Endothelial cell of hepatic sinusoid (primary cell): Measurements from ENCODE around the gene GFOD1.

ENCODE experiments used
- in situ Hi-C: cut with HindIII; loops from 2 replicates; pipeline ENCODE4 v1.10.0; 2017; ENCODE audit warnings: low sequenced_read_pairs

Gene GFOD1

DNA sequence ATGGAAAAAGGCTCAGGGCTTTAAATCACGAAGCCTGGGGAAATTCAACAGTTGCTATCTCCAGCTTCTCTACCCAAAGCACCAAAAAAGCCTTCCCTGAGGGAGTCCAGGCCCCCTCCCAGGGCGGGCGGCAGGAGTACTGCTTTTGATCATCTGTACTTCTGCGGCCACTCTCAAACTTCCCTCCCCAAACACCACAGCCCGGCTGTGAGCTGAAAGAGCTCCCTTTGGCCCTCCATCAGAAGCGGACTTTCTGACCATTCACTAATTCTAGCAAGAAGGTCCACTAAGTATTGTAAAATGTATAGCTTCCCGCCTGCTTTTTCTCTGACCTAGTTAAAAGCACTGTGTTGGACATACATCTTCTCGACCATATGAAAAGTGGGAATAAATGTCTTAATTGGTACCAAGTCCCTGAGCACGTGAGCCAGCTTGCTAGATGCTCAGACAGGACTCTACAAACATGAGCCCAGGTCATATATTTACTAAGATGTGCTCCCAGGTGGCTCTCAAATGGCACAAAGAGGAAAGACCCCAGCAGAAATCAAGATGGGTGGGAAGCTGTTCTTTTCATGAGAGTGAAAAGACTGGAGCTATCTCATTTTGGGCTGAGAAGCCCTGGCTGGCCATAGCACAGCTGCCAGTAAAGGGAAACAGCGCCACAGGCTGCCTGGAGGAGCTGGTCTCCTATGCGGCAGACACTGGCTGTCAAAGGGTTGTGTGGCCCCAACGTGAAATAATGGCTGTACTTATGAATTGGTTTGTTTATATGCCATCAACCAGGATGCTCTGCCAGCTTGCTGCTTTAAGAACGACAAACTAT, 58.6 kb downstream of the GFOD1 start:
- in situ Hi-C loops = no loop called here

DNA sequence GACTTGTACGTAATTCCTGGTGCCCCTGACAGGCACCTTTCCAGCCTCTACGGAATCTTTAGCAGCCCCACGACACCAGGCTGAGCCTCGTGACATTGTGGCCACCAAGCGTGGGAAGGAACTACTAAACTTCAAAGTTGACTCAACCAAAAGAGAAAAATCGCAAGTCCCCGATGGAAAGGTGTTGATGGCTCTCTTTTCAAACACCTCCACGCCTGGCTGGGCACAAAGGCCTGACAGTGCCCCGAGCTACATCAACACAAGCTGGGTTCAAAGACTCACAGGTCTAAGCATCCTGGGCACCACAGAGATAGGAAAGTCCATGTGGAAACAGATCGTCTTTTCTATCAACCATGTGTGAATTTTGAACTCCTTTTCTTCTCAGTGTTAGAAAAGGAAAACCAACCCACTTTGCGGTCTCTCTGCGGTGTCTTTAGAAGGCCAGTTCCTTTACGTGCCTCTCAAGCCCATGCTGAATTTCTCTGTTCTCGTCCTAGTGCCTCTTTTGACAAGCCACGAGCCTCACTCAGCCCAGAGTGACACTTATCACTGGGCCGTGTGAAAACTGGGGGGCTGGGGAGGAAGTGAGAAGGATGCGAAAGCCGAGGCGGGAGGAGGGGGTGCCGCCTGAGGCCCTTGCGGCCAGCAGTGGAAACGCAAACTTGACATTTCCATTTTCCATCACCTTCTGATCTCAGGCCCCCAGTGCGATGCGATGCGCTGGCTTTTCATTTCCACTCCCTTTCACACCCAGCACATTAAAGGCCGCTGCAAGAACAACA, 59.4 kb downstream of the GFOD1 start:
- in situ Hi-C loops = no loop called here

DNA sequence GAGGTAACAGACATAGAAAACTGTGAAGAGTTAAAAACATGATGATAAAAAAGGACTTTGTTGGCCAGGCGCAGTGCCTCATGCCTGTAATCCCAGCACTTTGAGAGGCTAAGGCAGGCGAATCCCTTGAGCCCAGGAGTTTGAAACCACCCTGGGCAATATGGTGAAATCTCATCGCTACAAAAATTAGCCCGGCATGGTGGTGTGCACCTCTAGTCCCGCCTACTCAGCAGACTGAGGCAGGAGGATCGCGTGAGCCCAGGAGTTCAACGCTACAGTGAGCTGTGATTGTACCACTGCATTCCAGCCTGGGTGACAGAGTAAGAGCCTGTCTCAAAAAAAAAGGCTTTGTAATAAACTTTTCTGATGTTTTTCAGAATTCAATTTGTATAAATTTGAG, 60.1 kb downstream of the GFOD1 start:
- in situ Hi-C loops = no loop called here

DNA sequence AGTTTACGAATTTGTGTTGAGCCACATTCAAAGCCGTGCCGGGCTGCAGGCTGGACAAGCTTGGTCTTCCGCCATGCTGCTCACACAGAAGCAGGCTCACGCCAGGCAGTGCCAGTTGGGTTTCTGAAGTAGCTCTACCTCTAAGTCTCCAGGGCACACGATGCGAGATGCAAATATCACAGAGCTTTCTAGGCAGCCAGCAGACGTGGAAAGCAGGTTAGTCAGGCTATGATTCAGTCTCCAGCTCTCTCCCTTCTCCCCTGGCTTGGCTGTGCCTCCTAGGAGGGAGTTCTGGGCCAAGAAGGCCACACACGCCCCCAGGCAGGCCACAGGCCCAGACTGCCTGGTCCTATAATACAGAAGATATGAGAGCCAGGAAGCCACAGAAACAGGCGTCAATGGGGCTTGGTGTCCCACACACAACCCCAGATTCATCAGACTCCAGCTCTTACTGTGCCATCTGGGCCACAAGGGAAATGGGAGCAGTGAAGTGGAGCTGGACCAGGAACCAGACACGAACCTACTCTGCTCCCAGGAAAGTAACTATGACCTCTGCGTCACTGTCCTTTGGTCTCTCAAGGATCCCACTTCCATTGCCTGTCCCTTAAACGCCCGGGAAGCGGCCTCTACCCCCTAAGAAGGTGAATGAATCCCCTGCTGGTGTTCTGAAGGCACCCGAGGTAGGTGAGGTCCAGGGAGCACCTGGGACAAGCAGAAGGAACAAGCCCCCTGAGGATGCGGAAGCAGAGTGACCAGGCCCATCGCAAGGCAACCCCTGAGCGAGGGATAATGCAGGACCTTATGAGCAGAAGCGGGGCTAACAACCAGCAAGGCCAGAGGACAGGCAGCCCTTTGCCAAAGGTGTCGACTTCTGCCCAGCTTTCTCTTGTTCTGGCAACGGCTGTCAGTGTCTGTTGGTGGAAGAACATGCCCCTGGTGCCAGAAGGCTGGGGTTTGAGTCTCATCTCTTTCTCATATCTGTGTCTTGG, 61.2 kb downstream of the GFOD1 start:
- in situ Hi-C loops = no loop called here

DNA sequence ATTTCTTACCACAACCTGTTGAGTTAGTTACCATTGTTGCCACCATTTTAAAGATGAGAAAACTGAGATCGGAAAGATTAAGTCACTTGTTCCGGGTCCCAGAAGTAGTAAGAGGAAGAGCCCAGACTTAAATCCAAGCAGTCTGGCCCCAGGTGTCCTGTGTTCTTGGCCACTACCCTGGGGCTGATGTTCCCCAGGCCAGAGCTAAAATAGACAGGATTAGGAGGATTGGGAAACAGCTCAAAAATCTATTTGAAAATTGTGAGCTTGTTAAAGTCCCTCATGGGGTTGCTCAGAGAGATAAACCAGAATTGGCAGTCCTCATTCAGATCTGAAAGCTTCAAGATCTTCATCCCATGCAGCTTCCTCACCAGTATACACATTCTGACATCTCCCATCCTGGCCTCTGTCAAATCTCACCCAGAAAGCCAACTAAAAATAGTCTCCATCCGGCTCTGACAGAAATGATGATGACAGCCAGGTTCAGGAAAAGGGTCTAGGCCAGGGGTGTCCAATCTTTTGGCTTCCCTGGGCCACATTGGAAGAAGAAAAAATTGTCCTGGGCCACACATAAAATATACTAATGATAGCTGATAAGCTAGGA, 62.0 kb downstream of the GFOD1 start:
- in situ Hi-C loops = no loop called here

DNA sequence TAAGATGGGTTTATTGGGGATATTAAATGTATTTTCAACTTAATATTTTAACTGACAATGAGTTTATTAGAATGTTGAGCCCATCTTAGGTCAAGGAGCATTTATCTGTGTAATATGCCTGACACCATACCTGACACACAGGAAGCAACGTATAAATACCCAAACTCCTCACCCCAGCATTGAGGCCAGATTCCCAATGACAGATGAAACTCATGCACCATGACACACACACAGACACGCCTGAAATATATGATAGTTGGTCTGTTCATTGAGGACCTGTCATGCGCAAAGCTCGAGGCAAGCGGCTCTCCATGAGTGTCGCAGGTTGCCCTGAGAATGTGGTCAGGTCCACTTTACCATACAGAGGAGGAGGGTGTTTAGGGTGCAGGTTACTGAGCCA, 64.1 kb downstream of the GFOD1 start:
- in situ Hi-C loops = no loop called here

DNA sequence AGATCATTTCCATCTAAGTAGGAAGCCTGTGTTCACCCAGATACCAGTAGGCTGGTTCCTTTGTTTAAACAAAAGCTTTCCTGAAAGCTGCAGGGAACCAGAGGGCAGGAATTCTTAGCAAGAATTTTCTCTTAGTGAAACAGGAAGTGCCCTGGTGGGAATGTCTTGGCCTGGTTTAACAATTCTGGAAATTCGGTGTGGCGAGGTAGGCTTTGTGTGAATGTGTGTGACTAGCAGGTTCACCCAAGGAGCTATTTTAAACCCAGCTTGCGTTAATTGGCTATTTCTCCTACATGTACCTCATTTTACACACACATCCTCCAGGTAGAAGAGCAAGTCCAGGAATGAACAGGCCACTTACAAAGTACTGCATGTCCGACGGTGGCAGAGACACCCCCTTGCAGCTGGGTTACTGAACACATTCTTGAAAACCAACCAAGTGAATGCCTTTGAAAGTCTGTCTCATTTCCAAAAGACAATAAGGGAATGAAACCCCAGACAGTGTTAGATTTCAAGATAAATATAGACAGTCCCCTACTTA, 64.6 kb downstream of the GFOD1 start:
- in situ Hi-C loops = no loop called here

DNA sequence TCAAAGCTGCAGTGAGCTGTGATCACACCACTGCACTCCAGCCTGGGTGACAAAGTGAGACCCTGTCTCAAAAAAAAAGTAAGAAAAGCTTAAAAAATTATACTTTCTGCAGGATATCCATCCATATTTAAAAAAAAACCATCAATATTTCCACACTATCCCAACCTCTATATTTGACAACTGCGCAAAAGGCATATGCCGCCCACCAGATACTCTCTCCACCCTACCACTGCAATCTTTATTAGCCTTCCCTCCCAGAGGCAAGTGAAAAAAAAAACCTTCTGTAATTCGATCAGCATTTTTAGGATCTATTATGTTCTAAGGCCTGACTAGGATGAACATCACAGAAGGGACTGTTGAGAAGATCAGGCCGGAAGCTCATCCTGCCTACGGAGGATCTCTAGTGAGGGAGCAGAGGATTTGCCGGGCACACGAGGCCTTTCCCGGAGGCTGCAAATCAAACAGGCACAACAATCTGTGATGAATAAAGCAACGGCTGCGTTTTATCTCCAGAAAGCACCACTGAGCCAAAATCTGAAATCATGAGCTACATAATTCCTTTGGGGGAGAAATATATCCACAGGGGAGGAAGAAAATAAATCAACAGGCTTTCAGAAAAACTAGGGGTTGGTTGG, 65.9 kb downstream of the GFOD1 start:
- in situ Hi-C loops = no loop called here

DNA sequence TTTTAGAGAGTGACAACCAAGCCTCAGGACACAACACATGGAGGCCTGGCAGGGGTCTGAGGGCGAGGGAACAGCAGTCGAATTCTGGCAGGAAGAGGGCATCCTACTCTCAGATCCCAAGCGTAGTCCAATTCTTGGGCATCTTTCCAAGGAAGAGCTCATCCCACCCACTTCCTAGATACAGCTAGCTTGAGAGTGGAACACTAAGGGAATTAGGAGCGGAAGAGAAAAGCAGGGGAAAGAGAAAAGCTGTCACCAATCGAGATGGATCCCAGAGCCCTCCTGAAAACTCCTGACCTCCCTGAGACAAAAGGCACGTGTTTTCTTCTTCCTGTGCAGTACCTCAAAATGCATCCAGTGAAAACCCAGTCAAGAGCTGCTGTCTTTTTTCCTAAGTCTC, 67.1 kb downstream of the GFOD1 start:
- in situ Hi-C loops = no loop called here

DNA sequence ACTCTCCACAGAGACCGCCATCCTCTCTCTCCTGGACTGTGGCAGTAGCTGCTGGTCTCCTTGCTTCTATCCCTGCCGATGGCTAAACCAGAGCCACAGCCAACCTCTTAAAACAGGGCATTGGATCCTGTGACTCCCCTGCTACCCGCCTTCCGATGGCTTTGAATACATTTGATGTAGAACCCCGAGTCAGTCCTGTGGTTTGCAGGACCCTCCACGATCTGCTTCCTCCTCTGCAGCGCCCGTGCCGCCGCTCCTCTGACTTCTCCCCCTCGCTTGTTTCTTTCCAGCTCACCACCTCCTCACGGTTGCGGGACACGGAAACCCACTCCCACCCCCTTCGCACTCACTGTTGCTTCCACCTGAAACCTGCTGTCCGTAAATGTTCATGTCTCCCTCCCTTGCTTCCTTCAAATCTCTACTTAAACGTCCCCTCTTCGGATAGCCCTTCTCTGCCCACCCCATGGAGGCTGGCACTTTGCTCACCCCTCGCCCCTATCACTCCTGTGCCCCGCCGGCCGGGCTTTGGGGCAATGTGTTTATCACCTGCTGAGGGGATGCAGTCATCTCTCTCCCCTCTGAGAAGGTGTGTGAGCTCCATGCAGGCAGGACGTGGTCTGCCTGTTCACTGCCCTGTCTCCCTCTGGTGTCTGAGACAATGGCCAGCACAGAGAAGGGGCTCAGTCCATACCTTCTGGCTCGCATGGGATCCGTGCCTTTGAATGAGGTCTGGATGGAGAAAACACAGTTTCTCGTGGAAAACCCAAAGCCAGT, 67.8 kb downstream of the GFOD1 start:
- in situ Hi-C loops = no loop called here

DNA sequence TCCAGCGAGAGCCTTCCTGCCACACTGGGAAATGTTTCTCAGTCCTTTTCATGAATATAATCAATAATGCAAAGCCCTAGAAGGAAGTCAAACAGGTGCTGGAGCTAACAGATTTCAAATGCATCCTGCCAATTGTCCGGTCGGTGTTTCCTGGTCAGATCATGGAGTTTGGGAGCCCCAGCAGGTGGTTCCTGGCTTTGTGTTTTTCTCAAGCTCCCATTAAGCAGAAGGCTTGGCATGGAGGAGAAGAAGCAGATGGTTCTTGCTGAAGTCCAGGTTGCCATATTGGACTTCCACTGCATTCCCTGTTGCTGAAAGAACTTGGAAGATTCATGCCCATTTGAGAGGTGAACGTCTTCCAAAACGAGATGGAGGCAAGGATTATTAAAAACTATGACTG, 68.6 kb downstream of the GFOD1 start:
- in situ Hi-C loops = no loop called here

DNA sequence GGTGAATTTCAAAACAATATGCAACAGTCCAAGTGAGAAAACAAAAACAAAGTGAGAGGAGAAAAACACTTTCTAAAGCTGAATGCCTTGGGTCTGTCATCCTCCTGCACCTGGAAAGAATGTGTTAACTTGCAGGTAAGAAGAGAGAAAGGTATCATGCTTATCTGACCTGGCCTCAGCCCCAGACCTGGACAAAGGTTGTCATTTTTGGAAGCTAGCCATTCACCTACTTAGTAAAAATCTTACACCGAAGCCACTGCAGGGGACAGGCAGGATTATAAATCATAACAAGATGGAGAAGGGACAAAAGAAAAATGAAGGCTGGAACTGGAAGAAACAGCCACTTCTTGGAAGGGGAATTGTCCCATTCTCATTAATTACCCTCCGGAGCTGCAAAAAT, 69.4 kb downstream of the GFOD1 start:
- in situ Hi-C loops = no loop called here

DNA sequence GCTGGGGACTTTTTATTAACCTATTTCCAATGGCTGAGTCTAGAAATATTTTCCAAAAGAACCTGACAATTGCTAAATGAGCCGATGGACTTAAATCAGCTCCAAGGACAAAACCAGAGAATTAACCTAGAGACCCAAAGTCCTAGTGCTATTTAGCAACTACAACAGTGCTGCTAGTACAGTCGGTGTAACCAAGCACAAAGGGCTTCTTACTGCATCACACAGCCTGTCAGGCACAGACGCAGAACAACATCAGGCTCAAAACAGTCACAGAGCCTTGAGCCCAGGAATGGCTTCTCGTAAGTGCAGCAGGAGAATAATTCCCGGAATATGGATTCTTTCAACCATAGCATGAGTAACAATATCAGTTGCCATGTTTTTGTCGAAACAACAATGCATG, 70.0 kb downstream of the GFOD1 start:
- in situ Hi-C loops = no loop called here

DNA sequence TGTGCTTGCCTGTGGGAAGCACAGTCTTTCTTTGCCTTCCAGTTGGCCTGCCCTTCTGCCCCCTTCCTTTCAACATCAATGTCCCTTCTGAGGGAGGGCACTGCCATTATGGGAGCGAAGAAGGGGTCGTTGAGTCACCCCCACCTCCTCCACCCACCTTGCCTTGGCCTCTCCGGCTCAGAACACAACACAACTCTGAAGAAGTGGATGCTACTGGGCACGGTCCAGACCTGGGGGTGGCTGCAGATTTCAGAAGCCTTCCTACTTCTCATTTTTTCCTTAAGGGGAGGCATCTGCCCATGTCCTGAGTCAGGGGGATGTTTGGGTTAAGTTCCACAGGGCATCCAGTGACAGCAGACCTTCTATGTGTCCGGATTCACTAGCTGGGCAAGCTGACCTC, 72.1 kb downstream of the GFOD1 start:
- in situ Hi-C loops = no loop called here

DNA sequence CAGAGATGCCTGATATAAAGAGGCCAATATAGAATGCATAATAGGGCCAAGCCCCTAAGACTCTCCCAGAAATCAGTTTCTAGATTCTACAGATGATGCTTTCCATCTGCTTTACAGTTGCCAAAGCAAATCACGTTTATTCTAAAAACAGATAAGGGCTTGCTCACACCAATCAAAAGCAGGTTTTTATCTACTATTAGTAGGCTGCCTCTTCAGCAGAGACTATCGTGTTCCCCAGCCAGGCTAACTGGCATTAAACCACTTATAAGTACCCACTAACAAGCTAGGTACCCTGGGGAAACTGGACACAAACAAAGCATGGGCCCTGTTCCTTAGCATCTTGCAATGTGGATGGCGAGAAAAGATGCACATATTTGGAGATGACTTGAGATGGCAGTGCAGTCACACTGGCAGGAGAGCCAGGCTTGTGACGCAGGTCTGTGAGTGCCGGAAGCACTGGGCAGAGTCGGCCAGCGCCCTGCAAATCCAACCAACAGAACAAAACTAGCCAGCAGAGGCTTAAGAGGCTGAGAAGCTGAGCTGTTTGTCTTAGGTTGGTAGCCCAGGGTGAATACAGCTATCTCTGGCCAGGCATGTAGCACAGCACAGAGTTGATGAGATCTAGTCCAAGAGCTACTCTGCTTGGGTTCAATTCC, 73.4 kb downstream of the GFOD1 start:
- in situ Hi-C loops = no loop called here

DNA sequence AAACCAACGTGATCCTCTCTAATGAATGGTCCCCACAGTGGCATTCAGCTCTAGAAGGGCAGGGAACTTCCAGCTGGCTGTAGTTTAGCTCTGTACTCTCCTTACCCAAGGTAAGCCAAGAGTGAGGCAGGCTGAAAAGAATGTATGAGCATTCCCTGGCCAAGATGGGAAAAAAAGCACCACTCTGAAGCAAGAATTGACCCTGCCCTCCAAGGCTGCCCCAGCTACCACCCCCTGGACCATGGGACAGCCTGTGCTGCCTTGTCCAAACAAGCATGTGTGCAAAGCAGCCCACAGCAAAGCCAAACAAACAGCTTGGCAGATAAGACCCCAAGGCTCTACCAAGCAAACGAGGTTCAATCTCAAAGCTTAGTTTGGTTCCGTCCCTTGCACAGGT, 73.9 kb downstream of the GFOD1 start:
- in situ Hi-C loops = no loop called here

DNA sequence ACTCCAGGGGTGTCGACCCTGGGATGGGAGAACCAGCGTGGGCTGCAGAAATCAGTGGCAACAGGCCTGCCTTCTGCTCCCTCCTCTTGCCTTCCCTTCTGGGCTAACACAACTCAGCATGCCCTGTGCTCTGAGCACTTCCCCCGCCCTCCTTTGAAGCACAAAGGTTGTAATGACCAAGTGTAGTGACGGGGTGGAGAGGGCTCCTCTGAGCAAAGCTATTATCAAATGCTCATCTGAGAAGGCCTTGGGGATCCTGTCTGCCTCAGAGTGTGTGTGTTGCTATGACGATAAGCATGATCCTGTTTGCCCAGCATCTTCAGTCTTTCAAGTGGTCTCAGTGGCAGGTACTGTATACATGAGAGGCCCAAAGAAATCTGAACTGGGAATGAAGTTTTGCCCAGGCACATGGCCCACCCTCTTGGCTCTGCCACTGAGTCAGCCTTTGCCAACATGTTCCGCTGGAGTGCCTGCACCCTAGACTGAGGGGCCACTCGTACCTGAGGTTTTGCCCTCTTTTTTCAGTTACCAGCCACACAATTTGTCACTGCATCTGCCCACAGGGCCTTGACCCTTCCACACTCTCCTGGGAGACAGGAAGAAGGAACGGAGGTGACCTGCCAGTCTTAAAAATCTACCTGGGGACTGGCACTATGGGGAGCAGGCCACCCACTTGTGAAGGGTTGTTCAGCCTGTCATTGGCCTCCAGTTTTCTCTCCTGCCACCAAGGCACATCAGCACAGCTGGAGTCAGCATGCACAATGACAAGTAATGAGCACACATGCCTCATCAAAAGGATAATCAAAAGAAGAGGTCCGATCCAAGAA, 74.5 kb downstream of the GFOD1 start:
- in situ Hi-C loops = no loop called here

DNA sequence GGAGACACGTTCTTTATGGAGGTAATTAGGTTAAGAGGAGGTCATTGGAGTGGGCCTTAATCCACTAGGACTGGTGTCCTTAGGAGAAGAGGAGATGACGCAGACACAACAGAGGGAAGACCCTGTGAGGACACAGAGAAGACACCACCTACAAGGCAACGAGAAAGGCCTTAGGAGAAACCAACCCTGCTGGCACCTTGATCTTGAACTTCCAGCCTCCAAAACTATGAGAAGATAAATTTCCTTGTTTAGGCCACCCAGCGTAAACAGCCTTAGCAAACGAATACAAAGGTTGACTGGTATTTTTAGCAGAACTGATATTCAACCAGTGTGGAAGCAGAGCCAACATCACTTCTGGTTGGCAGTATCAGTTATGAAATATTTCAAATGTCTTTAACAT, 75.2 kb downstream of the GFOD1 start:
- in situ Hi-C loops = no loop called here
